GM21447 (cell line): ENCODE data around the gene FEM1C.

Experiments used
- ATAC-seq: cut with Tn5 transposase; IDR thresholded peaks from one replicate; pipeline ENCODE4 v1.9.1; 2021; ENCODE audit not compliant: unreplicated experiment

Gene FEM1C

DNA sequence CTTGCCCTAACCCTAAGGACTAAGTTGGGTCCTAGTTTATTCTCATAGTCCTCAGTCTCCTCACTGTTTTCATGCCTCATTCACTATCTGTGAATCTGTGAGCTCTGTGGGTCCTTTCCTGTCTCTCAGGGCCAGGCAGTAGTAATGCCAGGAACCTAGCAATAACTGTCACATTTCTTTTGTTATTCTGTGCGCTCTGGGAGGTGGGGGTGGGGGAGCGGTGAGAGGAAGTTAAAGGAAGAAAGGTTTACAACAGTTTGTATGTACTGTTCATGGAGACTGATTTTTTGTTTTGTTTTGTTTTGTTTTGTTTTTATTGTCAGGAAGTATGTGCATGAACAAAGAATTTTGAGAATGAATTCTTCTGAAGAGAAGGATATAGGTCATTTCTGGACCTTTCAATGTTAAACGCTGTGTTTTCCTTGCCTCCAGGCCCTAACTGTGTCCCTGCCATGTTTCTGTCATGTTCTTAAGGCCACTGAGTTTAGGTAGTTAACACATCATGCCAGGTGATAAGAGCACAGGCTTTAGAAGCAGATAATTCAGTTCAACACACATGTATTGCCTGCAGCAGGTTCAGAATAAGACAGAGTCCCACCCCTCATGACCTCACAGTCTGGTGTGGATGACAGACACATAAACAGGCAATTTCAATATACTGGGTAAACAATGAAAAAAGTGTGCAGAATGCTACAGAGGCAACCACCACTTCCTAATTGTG lies 13.3 kb upstream of the FEM1C start:
- no peak for ATAC-seq

DNA sequence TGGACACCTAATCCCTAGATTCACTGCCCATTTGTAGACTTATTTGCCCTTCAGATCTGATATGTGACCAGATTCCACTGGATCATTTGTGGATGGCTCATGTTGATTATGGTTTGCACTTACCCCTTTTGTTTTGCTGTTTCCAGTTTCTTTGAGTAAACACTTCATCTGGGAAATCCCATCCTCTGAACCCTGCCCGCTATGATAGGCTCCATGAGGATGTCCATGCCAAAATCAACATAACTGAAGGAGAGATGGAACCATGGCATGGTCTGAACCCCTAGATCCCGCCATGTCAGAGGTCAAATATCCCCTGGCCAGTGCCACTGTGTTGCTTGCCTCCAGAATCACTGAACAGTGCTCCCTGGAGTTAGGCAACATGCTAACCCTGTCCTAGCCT lies 11.7 kb upstream of the FEM1C start:
- ATAC-seq = no peak

DNA sequence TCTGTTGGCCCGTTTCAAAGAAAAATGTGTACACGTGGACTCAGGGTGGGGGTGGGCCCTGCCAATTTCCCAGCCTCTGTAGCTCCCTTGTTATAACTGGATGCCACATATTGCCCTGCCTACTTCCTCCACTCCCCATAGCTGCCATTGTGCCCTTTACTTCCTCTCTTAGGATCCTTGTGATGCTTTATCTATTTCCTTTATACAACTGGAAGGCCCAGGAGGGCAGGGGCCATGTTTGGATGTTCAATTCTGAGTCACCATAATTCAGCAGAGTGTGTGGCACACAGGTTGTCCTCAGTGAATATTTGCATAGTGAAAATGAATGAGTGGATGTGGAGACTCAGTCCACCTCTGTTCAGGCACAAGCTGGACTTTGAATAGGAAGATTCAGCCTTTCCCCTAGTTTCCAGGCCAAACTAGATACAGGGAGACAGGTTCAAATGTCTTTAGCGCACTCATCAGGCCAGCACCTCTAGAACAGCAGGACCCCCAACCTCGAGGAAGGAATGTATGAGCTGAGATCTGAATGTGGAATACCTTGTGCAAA lies 10.6 kb upstream of the FEM1C start:
- no peak for ATAC-seq

DNA sequence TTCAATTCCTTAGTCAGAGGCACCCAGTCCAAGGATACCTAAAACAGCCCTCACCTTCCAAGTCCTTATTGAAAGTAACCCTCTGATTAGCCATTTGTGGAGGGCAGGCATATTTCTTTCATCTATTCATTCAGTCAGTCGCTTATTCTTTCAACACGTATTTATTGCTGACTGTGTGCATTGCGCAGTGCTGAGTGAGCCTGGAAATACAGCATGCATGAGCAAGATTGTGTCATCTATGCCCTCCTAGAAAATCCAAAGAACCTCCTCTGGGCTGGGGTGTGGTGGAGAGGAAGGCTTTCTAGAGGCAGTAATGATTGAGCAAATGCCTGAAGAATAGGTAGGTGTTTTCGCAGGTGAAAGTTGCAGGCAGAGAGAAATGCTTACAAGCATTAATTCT lies 8.5 kb upstream of the FEM1C start:
- ATAC-seq = no peak

DNA sequence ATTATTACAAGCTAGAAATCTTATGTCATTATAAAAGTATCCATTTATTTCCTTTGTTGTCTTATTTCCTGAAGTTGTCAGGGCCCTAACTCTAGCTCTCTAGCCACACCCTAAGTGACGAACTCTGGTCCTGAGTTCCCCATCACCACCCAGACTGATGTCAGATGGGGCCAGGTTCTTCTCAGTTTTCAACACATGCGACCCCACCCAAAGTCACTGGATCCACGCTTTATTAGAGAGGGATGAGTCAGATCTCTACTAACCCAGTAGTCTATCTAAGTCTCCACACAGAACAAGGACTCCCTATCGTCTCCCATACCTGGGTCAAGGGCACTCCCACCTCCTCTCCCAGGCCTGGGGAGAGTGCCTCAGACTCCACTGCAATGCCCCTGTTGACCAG lies 6.8 kb upstream of the FEM1C start:
- no peak for ATAC-seq

DNA sequence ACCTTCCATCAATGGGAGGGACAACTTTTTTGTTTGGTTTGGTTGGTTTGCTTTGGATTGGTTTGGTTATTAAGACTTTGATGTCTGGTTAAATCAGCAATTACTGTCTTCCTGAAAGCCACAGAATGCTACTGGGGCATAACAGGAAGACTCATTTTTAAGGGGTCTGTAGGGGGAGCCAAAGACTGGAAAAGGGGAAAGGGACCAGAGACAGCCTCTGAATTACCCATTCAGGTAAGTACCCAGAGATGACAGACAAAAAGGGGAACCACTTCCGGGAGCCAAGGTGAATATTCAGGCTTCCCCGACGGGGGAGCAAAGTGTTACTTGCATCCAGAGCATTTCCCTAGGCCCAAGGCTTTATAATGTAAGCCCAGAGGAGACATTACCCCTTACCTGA lies 4.6 kb upstream of the FEM1C start:
- ATAC-seq = no peak

DNA sequence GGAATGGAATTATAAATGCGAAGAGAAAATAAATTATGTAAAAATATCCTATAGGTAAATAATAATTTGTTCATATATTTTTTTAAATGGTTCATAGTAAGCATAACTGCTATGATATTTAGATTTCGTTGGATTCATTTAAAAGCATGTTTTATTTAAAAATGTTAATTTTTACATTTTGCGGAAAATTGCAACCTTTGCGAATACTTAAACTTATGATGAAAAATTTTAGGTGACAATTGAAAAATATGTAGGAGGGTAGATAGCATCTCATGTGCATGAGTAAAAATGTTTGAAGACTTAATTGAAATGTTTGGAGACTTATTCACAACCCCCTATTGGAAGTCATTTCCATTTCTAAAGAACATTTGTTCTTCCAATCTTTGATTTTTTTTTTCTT lies 4.1 kb upstream of the FEM1C start:
- no peak for ATAC-seq

DNA sequence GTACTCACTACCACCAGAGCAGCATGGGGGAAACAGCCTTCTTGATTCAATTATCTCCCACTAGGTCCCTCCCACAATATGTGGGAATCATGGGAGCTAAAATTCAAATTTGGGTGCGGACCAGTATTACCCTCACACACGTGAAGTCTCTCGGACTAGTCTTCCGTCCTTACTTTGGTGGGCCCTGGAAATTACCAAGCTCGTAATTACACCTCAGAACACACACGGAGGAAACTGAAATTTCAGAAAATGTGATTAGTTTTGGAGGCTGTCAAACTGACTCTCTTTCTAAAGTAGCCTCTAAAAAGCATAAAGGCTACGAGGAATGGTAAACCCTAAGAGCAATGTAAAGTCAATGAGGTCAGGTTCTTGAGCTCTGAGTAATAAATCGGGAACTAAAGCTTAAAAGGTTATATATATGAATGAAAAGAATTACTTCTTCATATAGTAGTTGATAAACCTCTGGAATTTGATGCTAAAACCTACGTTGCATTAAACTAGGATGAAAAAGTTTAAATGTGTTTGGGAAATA lies 842 bp upstream of the FEM1C start:
- ATAC-seq = no peak

DNA sequence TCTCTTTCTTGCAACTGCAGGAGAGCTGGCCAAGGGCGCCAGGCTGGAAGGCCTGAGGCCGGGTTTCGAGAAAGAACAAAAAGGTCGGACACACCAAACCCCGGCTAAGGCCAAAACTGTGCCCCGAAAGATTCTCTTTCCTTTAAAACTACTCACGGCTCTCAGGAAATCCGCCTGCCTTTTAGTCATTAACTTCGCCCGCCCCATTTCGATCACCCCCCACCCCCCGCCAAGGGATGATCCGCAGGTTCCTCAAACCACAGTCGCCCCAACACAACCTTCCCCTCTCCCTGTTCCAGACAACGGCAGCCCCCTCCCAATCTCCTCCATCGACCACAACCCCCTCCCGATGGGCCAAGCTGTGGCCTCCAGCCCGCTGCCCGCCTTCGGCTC lies 536 bp downstream of the FEM1C start:
- ATAC-seq = peak; percentile 12

DNA sequence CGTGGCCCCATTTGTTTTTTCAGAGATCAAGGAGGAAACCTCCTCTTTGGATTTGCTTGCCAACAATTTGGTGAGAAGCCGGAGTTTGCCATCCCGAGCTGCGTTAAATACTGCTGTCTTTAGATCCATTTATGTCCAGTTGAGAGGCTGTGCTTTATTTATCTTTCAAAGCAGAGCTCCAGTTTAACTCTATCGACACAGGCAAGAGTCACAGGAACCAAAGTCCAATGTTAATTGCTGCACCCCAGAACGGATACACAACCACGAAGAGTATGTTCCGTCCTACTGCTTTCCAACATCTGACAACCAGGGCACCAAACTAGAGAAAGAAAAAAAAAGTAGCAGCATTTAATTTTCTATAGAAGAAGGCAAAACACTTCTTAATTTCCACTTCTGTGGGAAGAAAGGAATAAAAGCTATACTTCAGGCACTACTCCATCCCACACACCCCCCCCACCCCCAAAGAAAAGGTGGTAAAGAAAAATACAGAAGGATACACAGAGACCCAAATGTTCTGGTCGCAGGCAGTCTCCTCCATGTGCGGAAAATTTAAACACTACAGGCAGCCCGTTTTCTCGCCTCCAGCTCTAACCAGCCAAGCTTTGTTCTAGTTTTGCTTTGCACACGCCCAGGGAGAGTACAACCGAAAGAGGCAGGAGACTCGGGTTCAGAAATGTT lies 1.1 kb downstream of the FEM1C start:
- peak; percentile 38 for ATAC-seq

DNA sequence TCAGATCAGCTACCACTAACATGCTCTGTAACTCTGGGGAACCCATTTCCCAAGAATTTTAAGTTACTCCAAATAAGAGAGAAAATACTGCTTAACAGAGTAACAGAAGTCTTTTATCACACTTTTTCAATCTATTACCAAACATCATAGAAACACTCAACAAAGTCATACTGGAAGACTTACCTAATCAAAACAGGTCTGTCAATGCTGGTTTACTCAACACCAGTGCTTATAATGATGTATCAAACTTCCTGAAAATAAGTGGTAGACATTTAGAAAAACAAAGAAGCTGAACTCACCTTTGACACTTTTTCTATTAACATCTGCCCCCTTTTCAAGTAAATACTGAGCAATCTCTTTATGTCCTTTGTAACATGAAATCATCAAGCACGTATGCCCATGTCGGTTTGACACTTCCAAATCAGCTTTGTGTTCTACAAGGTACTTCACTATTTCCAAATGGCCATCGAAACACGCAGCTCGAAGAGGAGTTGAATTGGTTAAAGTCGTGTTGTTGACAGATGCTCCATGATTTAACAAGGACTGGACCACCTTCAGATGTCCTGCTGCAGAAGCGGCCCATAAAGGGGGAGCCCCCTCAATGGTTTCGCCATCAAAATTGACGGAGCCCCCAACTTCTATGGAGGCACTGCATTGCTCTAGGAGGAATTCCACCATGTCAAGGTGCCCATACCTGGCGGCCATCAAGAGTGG lies 1.8 kb downstream of the FEM1C start:
- no peak for ATAC-seq

DNA sequence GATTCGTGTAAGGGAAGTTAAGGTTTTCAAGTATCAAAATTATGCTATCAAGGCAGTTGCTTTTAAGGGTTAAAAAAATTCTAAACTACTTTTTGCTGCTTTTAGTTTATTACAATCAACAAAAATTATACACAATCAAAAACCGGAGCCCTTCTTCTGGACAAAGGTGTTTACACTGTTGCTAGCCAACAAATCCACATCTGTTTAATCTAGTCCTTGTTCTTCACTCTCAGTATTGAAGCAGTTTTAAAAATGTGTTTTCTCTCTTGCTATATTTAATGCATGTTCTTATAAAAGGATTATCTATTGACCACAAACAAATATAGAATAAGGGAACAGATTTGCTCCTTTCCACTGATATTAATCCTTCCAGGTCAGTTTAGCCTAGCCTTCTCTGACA lies 2.5 kb downstream of the FEM1C start:
- no peak for ATAC-seq

DNA sequence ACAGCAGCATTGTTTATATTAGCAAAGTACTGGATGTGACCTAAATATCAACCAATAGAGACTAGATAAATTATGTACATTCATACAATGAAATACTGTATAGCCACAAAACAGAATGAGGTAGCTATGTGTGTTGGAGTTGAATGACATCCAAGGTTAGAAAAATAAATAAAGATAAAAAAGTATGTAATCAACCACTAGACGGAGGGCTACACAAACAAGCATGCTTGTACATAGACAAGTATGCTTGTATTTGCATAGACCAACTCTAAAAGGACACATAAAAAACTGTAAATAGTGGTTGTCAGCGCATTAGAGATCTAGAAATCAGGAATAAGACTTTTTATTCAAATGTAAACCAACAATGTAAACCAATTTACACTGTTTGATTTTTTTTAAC lies 3.0 kb downstream of the FEM1C start:
- no peak for ATAC-seq

DNA sequence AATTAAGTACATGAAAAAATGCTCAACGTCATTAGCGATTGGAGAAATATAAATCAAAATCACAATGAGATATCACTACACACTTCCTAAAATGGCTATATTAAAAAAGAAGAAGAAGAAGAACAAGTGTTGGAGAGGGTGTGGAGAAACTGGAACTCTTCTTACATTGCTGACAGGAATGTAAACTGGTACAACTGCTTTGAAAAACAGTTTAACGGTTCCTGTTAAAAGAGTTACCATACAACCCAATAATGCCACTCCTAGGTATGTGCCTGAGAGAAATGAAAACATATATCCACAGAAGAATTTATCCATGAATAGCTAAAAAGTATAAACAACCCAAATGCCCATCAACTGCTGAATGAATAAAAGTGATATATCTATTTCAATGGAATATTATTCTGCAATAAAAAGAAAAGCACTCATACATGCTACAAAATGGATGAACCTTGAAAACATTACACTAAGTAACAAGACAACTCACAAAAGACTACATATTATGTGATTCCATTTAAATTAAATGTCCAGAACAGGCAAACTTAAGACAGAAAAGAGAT lies 9.0 kb downstream of the FEM1C start:
- no peak for ATAC-seq

DNA sequence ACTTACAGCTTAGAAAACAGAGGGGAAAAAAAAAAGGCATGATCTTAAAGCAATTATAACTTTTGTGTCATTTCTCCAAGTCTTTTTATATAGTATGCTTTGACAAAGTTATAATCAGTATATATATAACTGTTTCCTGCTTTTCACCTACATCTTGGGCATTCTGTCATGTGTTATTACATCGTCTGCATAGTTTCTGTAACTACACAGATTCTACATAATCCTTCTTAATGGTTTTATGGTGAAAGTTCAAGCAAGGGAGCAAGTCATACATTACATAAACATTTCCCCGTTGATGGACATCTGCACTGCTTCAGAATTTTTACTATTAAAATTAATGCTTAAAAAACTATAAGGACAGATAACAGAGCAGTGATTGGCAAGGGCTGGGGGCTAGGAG lies 12.1 kb downstream of the FEM1C start:
- no peak for ATAC-seq

DNA sequence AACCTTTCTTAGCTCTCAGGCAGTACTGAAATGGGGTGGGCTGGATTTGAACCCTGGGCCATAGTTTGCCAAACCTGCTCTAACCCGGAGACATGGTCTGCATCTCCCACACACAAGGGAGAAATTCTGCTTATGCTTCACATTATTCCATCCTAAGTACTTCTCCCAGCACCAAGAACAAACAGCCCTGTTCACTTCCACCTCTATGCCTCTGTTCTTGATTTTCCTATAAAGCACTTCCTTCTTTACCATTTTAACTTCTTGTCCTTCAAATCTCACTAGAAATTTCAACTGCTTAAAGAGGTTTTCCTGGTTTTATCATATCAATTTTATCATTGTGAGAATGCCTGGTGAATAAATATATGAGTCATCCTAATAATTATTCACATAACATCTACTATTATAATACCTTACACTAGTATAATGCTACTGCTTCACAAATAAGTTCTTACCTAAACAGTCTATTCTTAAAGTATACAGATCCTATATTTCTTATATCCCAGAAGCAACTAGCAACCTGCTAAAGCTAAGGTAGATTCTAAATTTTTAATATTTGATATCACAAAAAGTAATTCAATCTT lies 12.7 kb downstream of the FEM1C start:
- ATAC-seq = no peak

DNA sequence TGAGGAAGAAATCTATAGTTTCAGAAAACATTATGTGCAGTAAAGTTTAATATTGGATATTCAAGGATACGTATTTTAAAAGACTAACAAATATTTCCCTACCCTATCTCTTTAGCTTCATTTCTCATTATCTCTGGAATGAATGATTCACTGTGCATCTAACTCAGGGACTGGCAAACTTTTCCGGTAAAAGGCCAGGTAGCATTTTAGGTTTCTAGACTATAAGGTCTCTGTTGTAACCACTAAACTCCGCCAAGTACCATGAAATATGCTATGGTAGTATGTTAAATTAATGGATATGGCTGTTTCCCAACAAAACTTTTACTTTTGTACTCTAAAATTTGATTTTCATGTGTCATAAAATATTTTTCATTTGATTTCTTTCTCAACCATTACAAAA lies 13.2 kb downstream of the FEM1C start:
- no peak for ATAC-seq

DNA sequence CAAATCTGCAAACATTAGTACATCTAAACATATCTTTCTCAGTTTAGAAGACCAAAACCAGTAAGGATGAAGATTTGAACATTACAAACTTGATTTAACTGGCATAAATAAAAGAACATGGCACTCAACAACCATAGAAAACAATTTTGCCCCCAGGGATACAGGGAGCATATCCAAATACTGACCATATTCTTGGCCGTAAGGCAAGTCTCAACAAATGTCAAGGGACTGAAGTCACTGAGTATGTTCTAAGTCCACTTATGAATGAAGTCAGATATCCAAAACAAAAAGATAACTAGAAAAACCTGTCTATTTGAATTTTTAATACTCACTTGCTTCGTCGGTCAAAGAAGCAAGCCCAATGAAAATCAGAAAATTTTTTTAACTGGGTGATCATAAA lies 14.1 kb downstream of the FEM1C start:
- ATAC-seq = no peak

DNA sequence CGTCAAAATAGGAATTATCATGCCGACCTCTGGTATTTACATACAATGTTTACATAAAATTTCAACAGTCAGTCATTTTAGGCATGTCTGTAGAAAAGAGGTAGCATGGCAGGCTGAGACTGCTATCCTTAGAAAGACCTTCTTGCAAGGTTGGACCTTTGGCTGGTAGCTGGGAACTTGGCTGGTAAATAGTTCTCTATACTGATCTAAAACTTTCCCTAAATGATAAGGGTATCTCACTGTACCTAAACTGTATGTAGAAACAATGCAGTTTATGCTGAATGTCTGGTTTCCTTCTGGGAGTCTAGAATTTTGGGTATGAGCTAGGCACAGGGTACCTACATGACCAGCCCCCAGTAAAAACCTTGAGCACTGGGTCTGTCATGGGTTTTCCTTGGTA lies 18.0 kb downstream of the FEM1C start:
- no peak for ATAC-seq

DNA sequence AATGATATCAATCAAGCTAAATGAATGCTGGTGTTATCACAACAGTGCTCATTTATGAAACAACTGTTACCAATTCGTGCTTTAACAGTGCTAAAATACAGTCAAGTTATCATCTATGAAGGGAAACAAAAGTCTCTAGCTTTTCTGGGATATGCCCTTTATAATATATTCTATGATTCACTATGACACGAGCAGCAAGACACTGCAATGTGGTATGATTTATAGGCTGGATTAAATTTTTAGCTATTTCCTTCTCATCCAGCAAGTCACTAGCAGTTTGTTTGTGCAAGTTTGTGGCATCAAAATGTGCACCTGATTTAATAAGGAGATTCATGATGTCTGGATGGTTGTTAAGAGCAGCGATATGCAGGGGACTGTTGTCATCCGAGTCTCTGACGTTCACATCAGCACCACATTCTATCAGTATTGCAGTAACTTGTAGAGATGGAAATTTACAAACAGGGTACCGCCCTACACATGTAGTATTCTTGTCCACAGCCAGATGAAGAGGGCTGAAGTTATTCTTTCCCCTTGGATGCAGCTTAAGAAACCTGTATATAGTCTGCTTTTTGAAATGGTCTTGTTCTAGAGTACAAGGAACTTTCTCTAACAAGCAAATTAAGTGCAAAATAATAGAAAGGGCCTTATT lies 20.3 kb downstream of the FEM1C start:
- no peak for ATAC-seq
